ENCODE results near the gene NFE2L2.

- no peak for TF ChIP-seq CTCF (IDR thresholded peaks at IDR 0.05; ENCODE audit: insufficient read depth, low read length, poor library complexity, severe bottlenecking)
- no peak for TF ChIP-seq EZH2phosphoT487 (conservative IDR thresholded peaks at IDR 0.05; ENCODE audit: low read length)
Observed at GRCh38 chr2:177302552-177302951, 38.0 kb upstream of the NFE2L2 start.

Data from SU-DHL-6 (cell line).